ENCODE data around the gene SH3BP5. TPM values are rescaled to one million over a fixed set of nuclear protein-coding genes. Genes with fewer than 3 reads are reported as not detected.

The SH3BP5 gene
- total RNA-seq, 1 experiment from 2014 or later, result 39.3 TPM

GRCh38 chr3:15223685-15224572 lies 108.5 kb downstream of the SH3BP5 start:
- no peak for DNase-seq
- Histone ChIP-seq H3K79me2 (ENCODE audit: low read depth) (no peaks in the 10 kb centered on the region), H3K9me2 (ENCODE audit: insufficient read depth) (no peaks in the 10 kb centered on the region), H3K4me3 (no peak overlapping the region), H3K27me3 (ENCODE audit: insufficient read depth, low read depth) (no peaks in the 10 kb centered on the region), H3K27ac (no peak overlapping the region), H3K4me2 (no peak overlapping the region), H4K20me1 (ENCODE audit: insufficient read depth) (no peaks in the 10 kb centered on the region; the same call in 1 of the 2 replicates), H3K4me1 (replicated peaks; ENCODE audit: insufficient read depth) (no peaks in the 10 kb centered on the region), H3F3A (ENCODE audit: insufficient read depth, low read depth) (no peaks in the 10 kb centered on the region; the same call in 1 of the 2 replicates), H3K36me3 (ENCODE audit: low read depth) (peaks cover 41% of the 10 kb centered on the region; the same call in 1 of the 2 replicates), H3K9me3 (ENCODE audit: insufficient read depth, low read depth) (no peaks in the 10 kb centered on the region), H2AFZ (no peak overlapping the region)
- ChIA-PET POLR2A (ENCODE audit: unreplicated experiment) (no interaction called here), CTCF (no interaction called here)
- no TSS peak for BruUV-seq (replicated peaks)
- TF ChIP-seq EZH2 (IDR thresholded peaks at IDR 0.05; ENCODE audit: low read depth), result no peak
- TF ChIP-seq, protein P1, sequence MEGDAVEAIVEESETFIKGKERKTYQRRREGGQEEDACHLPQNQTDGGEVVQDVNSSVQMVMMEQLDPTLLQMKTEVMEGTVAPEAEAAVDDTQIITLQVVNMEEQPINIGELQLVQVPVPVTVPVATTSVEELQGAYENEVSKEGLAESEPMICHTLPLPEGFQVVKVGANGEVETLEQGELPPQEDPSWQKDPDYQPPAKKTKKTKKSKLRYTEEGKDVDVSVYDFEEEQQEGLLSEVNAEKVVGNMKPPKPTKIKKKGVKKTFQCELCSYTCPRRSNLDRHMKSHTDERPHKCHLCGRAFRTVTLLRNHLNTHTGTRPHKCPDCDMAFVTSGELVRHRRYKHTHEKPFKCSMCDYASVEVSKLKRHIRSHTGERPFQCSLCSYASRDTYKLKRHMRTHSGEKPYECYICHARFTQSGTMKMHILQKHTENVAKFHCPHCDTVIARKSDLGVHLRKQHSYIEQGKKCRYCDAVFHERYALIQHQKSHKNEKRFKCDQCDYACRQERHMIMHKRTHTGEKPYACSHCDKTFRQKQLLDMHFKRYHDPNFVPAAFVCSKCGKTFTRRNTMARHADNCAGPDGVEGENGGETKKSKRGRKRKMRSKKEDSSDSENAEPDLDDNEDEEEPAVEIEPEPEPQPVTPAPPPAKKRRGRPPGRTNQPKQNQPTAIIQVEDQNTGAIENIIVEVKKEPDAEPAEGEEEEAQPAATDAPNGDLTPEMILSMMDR (conservative IDR thresholded peaks at IDR 0.05), result no peak
- intact Hi-C loops (cut with micrococcal nuclease; ENCODE audit: unreplicated experiment), result no loop called here

DNA sequence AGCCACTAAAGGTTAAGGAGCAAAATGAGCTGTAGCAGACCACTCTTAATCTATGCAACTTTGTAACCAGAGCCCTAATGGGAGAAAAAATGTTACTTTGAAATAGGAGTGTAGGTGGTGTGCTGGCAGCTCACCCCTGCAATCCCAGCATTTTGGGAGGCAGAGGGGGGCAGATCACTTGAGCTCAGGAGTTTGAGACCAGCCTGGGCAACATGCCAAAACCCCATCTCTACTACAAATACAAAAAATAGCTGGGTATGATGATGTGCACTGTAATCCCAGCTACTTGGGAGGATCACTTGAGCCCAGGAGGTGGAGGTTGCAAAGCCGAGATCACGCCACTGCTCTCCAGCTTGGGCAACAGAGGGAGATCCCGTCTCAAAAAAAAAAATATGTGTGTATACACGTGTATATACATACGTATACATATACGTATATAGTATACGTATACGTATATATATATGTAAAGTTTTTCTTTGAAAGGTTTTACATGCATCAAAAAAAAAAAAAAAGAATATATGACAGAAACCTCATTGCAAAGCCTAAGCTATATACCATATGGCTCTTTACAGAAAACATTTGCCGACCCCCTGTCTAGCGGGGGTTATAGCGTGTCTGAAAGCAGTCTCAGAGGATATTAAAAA lies 110.7 kb downstream of the SH3BP5 start:
- no peaks in the 10 kb centered on the region for H3K9me3 ChIP-seq (ENCODE audit: insufficient read depth, low read depth)
- POLR2A ChIA-PET (ENCODE audit: unreplicated experiment), result interaction anchor here (0.6 kb wide), 1 partner anchor 553 kb away, joined by 11 read pairs; no protein-coding TSS in a partner anchor
- peaks cover 49% of the 10 kb centered on the region; the same call in 1 of the 2 replicates for H3K36me3 ChIP-seq (ENCODE audit: low read depth)
- H3K4me2 ChIP-seq, result no peak overlapping the region
- H3K4me1 ChIP-seq (replicated peaks; ENCODE audit: insufficient read depth), result no peaks in the 10 kb centered on the region
- no peaks in the 10 kb centered on the region for H3K27me3 ChIP-seq (ENCODE audit: insufficient read depth, low read depth)
- TF ChIP-seq, protein P1 (conservative IDR thresholded peaks at IDR 0.05), result no peak
- TF ChIP-seq EZH2 (IDR thresholded peaks at IDR 0.05; ENCODE audit: low read depth), result no peak
- intact Hi-C loops (cut with micrococcal nuclease; ENCODE audit: unreplicated experiment), result no loop called here
- H3F3A ChIP-seq (ENCODE audit: insufficient read depth, low read depth), result no peaks in the 10 kb centered on the region
- H4K20me1 ChIP-seq (ENCODE audit: insufficient read depth), result peaks cover 5% of the 10 kb centered on the region; the same call in 1 of the 2 replicates
- H2AFZ ChIP-seq, result no peak overlapping the region
- CTCF ChIA-PET, result interaction anchor here (0.6 kb wide), 1 partner anchor 119 kb away, joined by 3 read pairs; no protein-coding TSS in a partner anchor
- BruUV-seq (replicated peaks), result no TSS peak
- no peaks in the 10 kb centered on the region for H3K9me2 ChIP-seq (ENCODE audit: insufficient read depth)
- no peaks in the 10 kb centered on the region for H3K79me2 ChIP-seq (ENCODE audit: low read depth)
- H3K4me3 ChIP-seq, result no peak overlapping the region
- no peak for DNase-seq
- no peak overlapping the region for H3K27ac ChIP-seq

DNA sequence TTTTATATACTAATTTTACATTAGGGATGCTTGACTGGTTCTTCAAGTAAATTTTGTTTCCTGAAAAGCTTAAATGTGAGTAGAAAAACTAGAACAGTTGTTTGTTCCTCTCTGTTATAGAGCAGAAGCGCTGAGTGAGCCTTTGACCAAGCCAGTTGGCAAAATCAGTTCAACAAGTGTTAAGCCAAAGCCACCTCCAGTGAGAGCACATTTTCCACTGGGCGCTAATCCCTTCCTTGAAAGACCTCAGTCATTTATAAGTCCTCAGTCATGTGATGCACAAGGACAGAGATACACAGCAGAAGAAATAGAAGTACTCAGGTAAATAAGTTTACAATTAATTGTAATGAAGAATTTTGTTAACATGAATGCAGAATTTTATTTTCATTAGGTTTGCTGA lies 111.7 kb downstream of the SH3BP5 start:
- Histone ChIP-seq H3K9me2 (ENCODE audit: insufficient read depth) (no peaks in the 10 kb centered on the region), H3K4me2 (no peak overlapping the region), H3K36me3 (ENCODE audit: low read depth) (peaks cover 45% of the 10 kb centered on the region; the same call in 1 of the 2 replicates), H3K79me2 (ENCODE audit: low read depth) (no peaks in the 10 kb centered on the region), H3K9me3 (ENCODE audit: insufficient read depth, low read depth) (no peaks in the 10 kb centered on the region), H2AFZ (no peak overlapping the region), H4K20me1 (ENCODE audit: insufficient read depth) (peaks cover 5% of the 10 kb centered on the region; the same call in 1 of the 2 replicates), H3K27ac (no peak overlapping the region), H3F3A (ENCODE audit: insufficient read depth, low read depth) (no peaks in the 10 kb centered on the region), H3K4me3 (no peak overlapping the region), H3K4me1 (replicated peaks; ENCODE audit: insufficient read depth) (no peaks in the 10 kb centered on the region), H3K27me3 (ENCODE audit: insufficient read depth, low read depth) (no peaks in the 10 kb centered on the region)
- POLR2A ChIA-PET (ENCODE audit: unreplicated experiment), result no interaction called here
- CTCF ChIA-PET, result no interaction called here
- no TSS peak for BruUV-seq (replicated peaks)
- no peak for TF ChIP-seq EZH2 (IDR thresholded peaks at IDR 0.05; ENCODE audit: low read depth)
- TF ChIP-seq, protein P1 (conservative IDR thresholded peaks at IDR 0.05), result no peak
- DNase-seq, result no peak
- intact Hi-C loops (cut with micrococcal nuclease; ENCODE audit: unreplicated experiment), result no loop called here
